ENCODE data around the gene AIM2.
"Not testable (repeated sequence)": the region's sequence is repeated elsewhere in the genome, so short reads cannot be mapped to it uniquely, and the experiment has no call there.

AIM2 gene

GRCh38 chr1:159076438-159077119, at the start of gene AIM2:
TSS of gene AIM2 (minus strand) at chr1:159076766. CDS start at chr1:159073499, 3,267 bp downstream.
- no peak for DNase-seq

- DNase-seq: no peak
Measured at GRCh38 chr1:159123587-159123986, 47.0 kb upstream of the AIM2 start.

GRCh38 chr1:159122005-159122621, 45.5 kb upstream of the AIM2 start:
- DNase-seq: no peak

- DNase-seq: no peak
Measured at GRCh38 chr1:159121526-159121925, 45.0 kb upstream of the AIM2 start.

GRCh38 chr1:159120317-159120716, 43.8 kb upstream of the AIM2 start:
- DNase-seq: no peak

GRCh38 chr1:159113596-159114433, 37.2 kb upstream of the AIM2 start:
- DNase-seq: no peak

- not testable (repeated sequence) for DNase-seq
Measured at GRCh38 chr1:159103021-159103420, 26.5 kb upstream of the AIM2 start.

- DNase-seq: no peak
Measured at GRCh38 chr1:159100589-159100988, 24.0 kb upstream of the AIM2 start.

- DNase-seq: no peak
Measured at GRCh38 chr1:159098596-159098995, 22.0 kb upstream of the AIM2 start.

GRCh38 chr1:159092036-159092760, 15.6 kb upstream of the AIM2 start:
- DNase-seq: no peak

GRCh38 chr1:159091607-159092031, 15.1 kb upstream of the AIM2 start:
- no peak for DNase-seq

- DNase-seq: no peak
Measured at GRCh38 chr1:159091180-159091560, 14.6 kb upstream of the AIM2 start.

GRCh38 chr1:159090286-159091179, 14.0 kb upstream of the AIM2 start:
- DNase-seq: no peak

GRCh38 chr1:159089184-159089791, 12.7 kb upstream of the AIM2 start:
- no peak for DNase-seq

- DNase-seq: no peak
Measured at GRCh38 chr1:159088546-159089183, 12.1 kb upstream of the AIM2 start.

GRCh38 chr1:159088050-159088449, 11.5 kb upstream of the AIM2 start:
- no peak for DNase-seq

GRCh38 chr1:159084867-159085266, 8.3 kb upstream of the AIM2 start:
- DNase-seq: no peak

- DNase-seq: no peak
Measured at GRCh38 chr1:159084152-159084551, 7.6 kb upstream of the AIM2 start.

- no peak for DNase-seq
Measured at GRCh38 chr1:159083013-159083412, 6.4 kb upstream of the AIM2 start.

- no peak for DNase-seq
Measured at GRCh38 chr1:159081626-159082025, 5.1 kb upstream of the AIM2 start.

GRCh38 chr1:159079525-159079924, 3.0 kb upstream of the AIM2 start:
- DNase-seq: no peak
